ENCODE data around the gene IGSF23. TPM values are rescaled to one million over a fixed set of nuclear protein-coding genes. Genes with fewer than 3 reads are reported as not detected.
A peak's percentile ranks its signal among the peaks of the same experiment; 100 is the strongest.

Gene IGSF23
- total and polyA plus RNA-seq, 2 of the 13 experiments (the other 11 are each of a cell fraction or from before 2014, with no cell fraction given), result 2.3 to 8.8 TPM

GRCh38 chr19:44641501-44642265 lies 28.3 kb downstream of the IGSF23 start:
- H3K27ac ChIP-seq (ENCODE audit: extremely low read length, insufficient read depth, low read length), result no peak overlapping the region
- intact Hi-C loops (cut with micrococcal nuclease; ENCODE audit: unreplicated experiment) (no loop called here), in situ Hi-C loops (cut with HindIII; ENCODE audit: extremely low pct_ligation_motif_present, low pct_unique_long_range_greater_than_20kb) (no loop called here)
- peaks cover 79% of the 10 kb centered on the region for H3K4me1 ChIP-seq (ENCODE audit: insufficient read depth, low read length)
- no peaks in the 10 kb centered on the region for H3K9me3 ChIP-seq (ENCODE audit: low read length)
- no peak overlapping the region for H3K4me2 ChIP-seq (ENCODE audit: low read depth, low read length)
- FAIRE-seq, result no peak
- TF ChIP-seq DNMT1 (CRISPR knock-in tag; IDR thresholded peaks at IDR 0.05) (no peak), IRF2 (CRISPR knock-in tag; IDR thresholded peaks at IDR 0.05) (no peak), ZBTB33 (CRISPR knock-in tag; IDR thresholded peaks at IDR 0.05) (peak; percentile 50; the same call in 1 of the 2 replicates), ZNF770 (CRISPR knock-in tag; IDR thresholded peaks at IDR 0.05) (peak; percentile 88)
- CTCF ChIA-PET (ENCODE audit: low intra/inter-chr PET ratio, low total read pairs), result no interaction called here
- H2AFZ ChIP-seq (ENCODE audit: low read length), result no peak overlapping the region
- no TSS peak for BruUV-seq (replicated peaks)
- peaks cover 21% of the 10 kb centered on the region for H3K79me2 ChIP-seq (ENCODE audit: insufficient read depth, low read length)
- H3K4me3 ChIP-seq (replicated peaks in 1 of 3; ENCODE audit: insufficient read depth in 1 of 3, low read depth in 2 of 3, low read length in 3 of 3), result no peak overlapping the region
- WGBS (ENCODE audit: low lambda C conversion rate), result 96% methylated on average over 9 of the region's 9 CpGs
- POLR2A ChIA-PET, result interaction anchor here (2.9 kb wide), 1 partner anchor 29 kb away, joined by 36 read pairs; the partner anchor contains the start of gene IGSF23
- ATAC-seq, result no peak
- H3K9ac ChIP-seq (ENCODE audit: insufficient read depth, low read depth, low read length), result no peak overlapping the region
- H3K27me3 ChIP-seq (ENCODE audit: control insufficient read depth in 1 of 2, insufficient read depth in 2 of 2, low read length in 2 of 2), result no peaks in the 10 kb centered on the region; a peak in 1 of 5 replicates
- peaks cover 10% of the 10 kb centered on the region for H4K20me1 ChIP-seq (ENCODE audit: insufficient read depth, low read length)
- peaks cover 0 to 6% of the 10 kb centered on the region in 2 experiments; a peak in 2 of 5 replicates for H3K36me3 ChIP-seq (replicated peaks in 1 of 2; ENCODE audit: control insufficient read depth in 1 of 2, insufficient read depth in 2 of 2, low read length in 2 of 2)
- no peak for DNase-seq (ENCODE audit: low spot score)
